Panc1 (cell line): ENCODE data around the gene TREM2. TPM values are rescaled to one million over a fixed set of nuclear protein-coding genes. Genes with fewer than 3 reads are reported as not detected.

ENCODE experiments used
- ATAC-seq: fragments of 200-7000 bp; cut with Tn5 transposase; 2 replicates; pipeline ENCODE4 v1.9.1; 2020; ENCODE audit warnings: mild to moderate bottlenecking, moderate library complexity
- BruUV-seq: library from RNA; stranded (reverse); fragments of 400-500 nt; replicated peaks from 2 replicates; lab custom pipeline; 2021; lab: Mats Ljungman, UMichigan
- CTCF ChIA-PET: fragments of 300-600 bp; sonication (Branson Sonifier 250); formaldehyde crosslinking; loops from one replicate; lab custom pipeline; 2022; ENCODE audit warnings: antibody characterized with exemption; lab: Charles Lee
- POLR2A ChIA-PET: fragments of 300-600 bp; sonication (Branson Sonifier 250); formaldehyde crosslinking; loops from one replicate; lab custom pipeline; 2022; ENCODE audit warnings: antibody characterized with exemption; lab: Charles Lee
- DNase-seq: peaks from one replicate; pipeline ENCODE4 v3.0.0-alpha.2; 2010; ENCODE audit warnings: low read depth, low spot score
- H3K27ac ChIP-seq: 2 replicates; pipeline ENCODE4 v1.5.1; 2011; ENCODE audit warnings: mild to moderate bottlenecking, low read length, inconsistent platforms
- H3K27me3 ChIP-seq: fragments of 200-500 bp; sonication (Bioruptor generic); 2 replicates; pipeline ENCODE4 v1.6.0; 2014; ENCODE audit warnings: low read length, inconsistent platforms; ENCODE audit not compliant: control insufficient read depth, insufficient read depth
- H3K36me3 ChIP-seq: fragments of 200-500 bp; sonication (Bioruptor generic); 2 replicates; pipeline ENCODE4 v1.5.1; 2014; ENCODE audit warnings: inconsistent platforms, mild to moderate bottlenecking, low read length, moderate library complexity; ENCODE audit not compliant: control insufficient read depth, insufficient read depth
- H3K4me1 ChIP-seq: 2 replicates; pipeline ENCODE4 v1.5.1; 2011; ENCODE audit warnings: inconsistent platforms, mild to moderate bottlenecking, low read length, moderate library complexity; ENCODE audit not compliant: control insufficient read depth, insufficient read depth
- H3K4me3 ChIP-seq, 2 experiments: 2 replicates each; pipeline ENCODE4 v1.5.1; 2011 to 2012; ENCODE audit warnings: low read depth in 2 of 2, low read length in 2 of 2, mild to moderate bottlenecking in 2 of 2, inconsistent platforms in 1 of 2, moderate library complexity in 1 of 2
- H3K9me3 ChIP-seq: fragments of 200-500 bp; sonication (Bioruptor generic); 2 replicates; pipeline ENCODE4 v1.5.1; 2014; ENCODE audit warnings: low read depth, mild to moderate bottlenecking, inconsistent platforms, low read length, moderate library complexity; ENCODE audit not compliant: control insufficient read depth, insufficient read depth
- CTCF ChIP-seq: fragments of 450-650 bp; IDR thresholded peaks from 2 replicates; pipeline ENCODE4 v1.5.1; 2017; ENCODE audit warnings: mild to moderate bottlenecking
- POLR2AphosphoS5 ChIP-seq: IDR thresholded peaks from 2 replicates; pipeline ENCODE4 v1.6.1; 2012; ENCODE audit warnings: mild to moderate bottlenecking, low read depth, low read length, moderate library complexity
- REST ChIP-seq, 2 experiments: IDR thresholded peaks; 2 replicates each; pipeline ENCODE4 v1.6.1; 2011 to 2012; ENCODE audit warnings: low read depth in 2 of 2, control low read depth in 1 of 2, low read length in 1 of 2, mild to moderate bottlenecking in 1 of 2, moderate library complexity in 1 of 2; ENCODE audit not compliant: insufficient read depth in 1 of 2
- SIN3A ChIP-seq: IDR thresholded peaks from 2 replicates; pipeline ENCODE4 v1.6.1; 2012; ENCODE audit warnings: low read depth, mild to moderate bottlenecking, low read length, moderate library complexity, borderline replicate concordance; ENCODE audit not compliant: insufficient read depth
- TCF7L2 ChIP-seq: IDR thresholded peaks from 2 replicates; pipeline ENCODE4 v1.6.1; 2011; ENCODE audit warnings: mild to moderate bottlenecking, low read depth, low read length, inconsistent platforms
- in situ Hi-C: cut with HindIII; loops from 2 replicates; pipeline ENCODE4 v1.10.0; 2016; ENCODE audit warnings: low sequenced_read_pairs, low pct_unique_long_range_greater_than_20kb
- intact Hi-C: fragments of 100-400 bp; cut with micrococcal nuclease; formaldehyde crosslinking; loops from one replicate; pipeline ENCODE4 v1.10.0; 2022; ENCODE audit not compliant: unreplicated experiment
- total RNA-seq: library from RNA; stranded (reverse); gene quantifications from one replicate; pipeline ENCODE4 v1.2.1, GENCODE V29; 2021; ENCODE audit not compliant: unreplicated experiment

Gene TREM2
- total RNA-seq, 1 experiment from 2014 or later, result not detected

GRCh38 chr6:41161380-41161779, 1.5 kb downstream of the TREM2 start:
- in situ Hi-C loops, result no loop called here
- H3K9me3 ChIP-seq, result no peaks in the 10 kb centered on the region
- no peak overlapping the region for H3K4me3 ChIP-seq
- CTCF ChIA-PET, result no interaction called here
- intact Hi-C loops, result loop anchor here (10.0 kb wide), 1 partner anchor 57 kb away; no protein-coding TSS in a partner anchor
- TF ChIP-seq POLR2AphosphoS5 (no peak), TCF7L2 (no peak), CTCF (no peak), SIN3A (no peak), REST (IDR thresholded peaks at IDR 0.05; ENCODE audit: insufficient read depth in 1 of 2, low read depth in 2 of 2, low read length in 1 of 2) (no peak)
- no peak overlapping the region for H3K27ac ChIP-seq
- H3K4me1 ChIP-seq, result no peaks in the 10 kb centered on the region
- DNase-seq (no peak), ATAC-seq (no peak)
- POLR2A ChIA-PET, result no interaction called here
- H3K27me3 ChIP-seq, result peaks cover 5% of the 10 kb centered on the region; the same call in 1 of the 2 replicates
- BruUV-seq, result no TSS peak
- H3K36me3 ChIP-seq, result no peaks in the 10 kb centered on the region

- Histone ChIP-seq H3K4me3 (no peak overlapping the region), H3K27ac (no peak overlapping the region), H3K36me3 (no peaks in the 10 kb centered on the region), H3K9me3 (no peaks in the 10 kb centered on the region), H3K27me3 (0 out of 2 replicates have a peak, but pooled peaks cover 3% of the 10 kb centered on the region), H3K4me1 (no peaks in the 10 kb centered on the region)
- DNase-seq (no peak), ATAC-seq (no peak)
- TF ChIP-seq CTCF, result no peak
- POLR2A ChIA-PET, result no interaction called here
- in situ Hi-C loops (no loop called here), intact Hi-C loops (loop anchor here (10.0 kb wide), 1 partner anchor 56 kb away; no protein-coding TSS in a partner anchor)
- no TSS peak for BruUV-seq
- CTCF ChIA-PET, result no interaction called here
These were observed 2.0 kb downstream of the TREM2 start for GRCh38 chr6:41160933-41161332.
